GM21619 (cell line): Measurements from ENCODE around the gene ACOX1.

Experiments
- ATAC-seq: cut with Tn5 transposase; IDR thresholded peaks from one replicate; pipeline ENCODE4 v1.9.1; 2021; ENCODE audit not compliant: unreplicated experiment

The ACOX1 gene

DNA sequence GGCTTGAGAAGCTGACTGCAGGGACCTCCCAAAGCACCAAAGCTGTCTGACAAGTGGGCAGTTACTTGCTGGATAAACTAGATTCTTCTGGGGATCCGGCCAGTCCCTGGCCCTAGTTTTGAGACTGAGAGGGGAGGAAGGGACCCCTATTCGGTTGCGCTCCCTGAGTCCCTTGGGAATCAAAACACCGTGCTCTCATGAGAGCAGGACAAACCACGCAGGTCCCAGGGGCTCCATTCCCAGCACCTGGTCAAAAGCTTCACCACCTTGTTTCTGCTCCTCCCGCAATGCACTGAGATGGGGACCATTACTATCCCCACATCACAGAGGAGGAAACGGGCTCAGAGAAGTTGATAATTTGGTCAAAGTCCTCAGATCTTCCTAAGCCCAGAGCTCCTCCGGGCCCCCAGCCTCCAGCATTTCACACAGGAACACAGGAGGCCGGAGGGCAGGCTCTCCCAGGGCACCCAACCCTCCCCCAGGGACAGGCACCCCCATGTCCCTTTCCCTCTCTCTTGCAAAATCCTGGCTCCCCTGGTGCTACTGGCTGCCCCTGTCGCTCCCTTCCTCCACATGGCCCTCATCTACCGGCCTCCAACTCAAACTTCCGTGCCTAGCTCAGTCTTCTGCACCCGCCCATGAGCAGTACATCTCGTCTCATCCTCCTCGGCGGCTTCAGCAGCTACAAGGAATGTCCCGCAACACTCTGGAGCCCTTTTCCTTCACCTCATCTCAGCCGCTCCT, 85.5 kb downstream of the ACOX1 start:
- no peak for ATAC-seq

DNA sequence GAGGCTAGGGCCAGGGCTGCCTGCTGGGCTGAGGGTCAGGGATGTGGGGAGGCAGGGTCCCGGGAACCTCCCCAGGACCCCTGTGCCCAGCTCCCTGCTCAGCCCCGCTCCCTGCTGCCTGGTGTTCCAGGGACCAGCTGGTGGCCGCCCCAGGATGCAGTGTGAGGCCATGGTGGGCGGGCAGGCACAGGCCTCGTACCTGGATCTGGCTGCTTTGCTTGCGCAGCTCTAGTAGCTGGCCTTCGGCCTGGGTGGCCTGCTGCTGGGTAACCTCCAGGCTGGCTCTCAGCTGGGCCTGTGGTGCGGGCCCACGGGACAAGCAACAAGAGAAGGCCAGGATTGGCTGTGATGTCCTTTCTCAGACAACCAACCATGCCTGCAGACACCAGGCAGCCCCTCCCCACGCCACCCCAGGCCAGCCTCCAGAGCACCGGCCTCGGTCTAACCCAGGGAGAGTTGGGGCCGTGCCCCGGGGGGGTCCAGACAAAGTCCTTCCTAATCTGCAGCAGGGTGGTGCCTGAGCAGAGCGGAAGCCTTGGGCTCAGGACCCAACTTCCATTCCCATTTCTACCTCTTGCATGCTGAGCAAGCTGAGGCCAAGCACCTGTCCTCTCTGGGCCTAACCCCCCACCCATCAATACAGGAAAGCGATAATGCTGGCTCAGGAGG, 86.3 kb downstream of the ACOX1 start:
- ATAC-seq: no peak

DNA sequence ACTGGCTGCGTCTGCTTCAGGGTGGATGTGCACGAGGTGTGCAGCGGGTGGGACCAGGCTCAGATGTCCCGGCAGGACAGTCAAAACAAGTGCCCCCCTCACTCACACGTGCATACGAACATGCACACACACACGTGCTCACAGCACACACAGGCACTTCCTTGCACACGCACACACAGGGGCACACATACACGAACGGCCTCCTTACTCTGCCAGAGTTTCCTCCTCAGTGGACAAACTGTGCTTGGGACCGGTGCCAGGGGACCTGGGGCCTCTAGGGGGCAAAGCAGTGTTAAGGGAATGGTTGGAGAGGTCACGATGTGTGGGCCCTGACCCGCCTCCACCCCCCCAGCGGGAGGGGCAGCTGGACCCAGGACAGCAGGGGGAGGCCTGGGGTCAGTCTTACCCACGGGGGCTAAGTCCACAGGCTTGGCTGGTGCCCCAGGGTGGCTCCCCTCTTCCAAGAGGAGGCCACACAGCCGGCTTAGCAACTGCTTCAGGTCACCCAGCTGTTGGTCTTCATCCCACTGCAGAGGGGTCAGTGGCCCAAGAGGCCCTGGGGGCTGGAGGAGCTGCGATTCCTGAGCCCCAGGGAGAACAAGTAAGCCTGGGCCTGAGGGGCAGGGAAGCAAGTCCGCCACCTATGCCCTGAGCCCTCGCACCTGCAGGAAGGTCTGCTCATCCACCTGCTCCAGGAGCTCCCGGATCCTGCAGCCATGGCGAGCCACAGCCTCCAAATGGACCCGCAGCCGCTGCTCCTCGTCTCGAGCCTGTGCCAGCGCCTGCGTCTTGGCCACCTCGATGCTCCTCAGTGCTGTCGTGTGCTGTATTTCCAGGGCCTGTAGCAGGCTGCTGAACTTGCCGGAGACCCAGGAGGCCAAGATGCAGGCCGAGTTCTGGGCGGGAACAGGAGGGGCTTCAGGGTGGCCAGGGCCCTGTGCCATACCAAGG, 87.1 kb downstream of the ACOX1 start:
- ATAC-seq: no peak
